ENCODE data around the gene KRT83. TPM values are rescaled to one million over a fixed set of nuclear protein-coding genes. Genes with fewer than 3 reads are reported as not detected.

Gene KRT83
- total and polyA plus RNA-seq, 11 donors: not detected

DNA sequence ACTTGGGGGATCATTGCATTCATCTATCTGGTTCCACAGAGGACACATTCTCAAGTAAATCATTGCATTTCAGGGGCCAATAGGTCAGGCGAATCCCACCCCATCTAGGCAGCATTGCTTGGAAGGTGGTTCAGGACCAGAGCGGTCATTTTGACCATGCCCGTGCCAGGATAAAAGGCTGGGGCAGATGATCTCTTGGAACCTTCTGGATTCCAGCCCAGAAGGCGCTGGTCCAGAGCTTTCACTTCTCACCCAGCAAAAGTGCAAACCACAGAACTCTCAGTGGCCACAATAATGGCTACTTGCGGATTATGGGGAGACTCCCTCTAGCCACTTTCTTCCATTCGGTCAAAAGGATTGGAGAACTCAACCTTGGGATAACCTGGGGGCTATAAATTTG is 46.7 kb upstream of the KRT83 start:
- 75 to 83% (median 80%) methylated on average over 6 of the region's 6 CpGs for WGBS, 4 donors
- no peak for ATAC-seq
- Histone ChIP-seq H3K4me3 (no peak overlapping the region), H3K9me3 (no peaks in the 10 kb centered on the region), H3K27ac (no peak overlapping the region), H3K27me3 (peaks cover 0 to 10% (median 0%) of the 10 kb centered on the region in 9 donors), H3K36me3 (no peaks in the 10 kb centered on the region), H3K4me1 (peaks cover 0 to 10% (median 0%) of the 10 kb centered on the region in 12 donors)
- no peak for TF ChIP-seq POLR2A (IDR thresholded peaks at IDR 0.05)
- TF ChIP-seq, protein P1, sequence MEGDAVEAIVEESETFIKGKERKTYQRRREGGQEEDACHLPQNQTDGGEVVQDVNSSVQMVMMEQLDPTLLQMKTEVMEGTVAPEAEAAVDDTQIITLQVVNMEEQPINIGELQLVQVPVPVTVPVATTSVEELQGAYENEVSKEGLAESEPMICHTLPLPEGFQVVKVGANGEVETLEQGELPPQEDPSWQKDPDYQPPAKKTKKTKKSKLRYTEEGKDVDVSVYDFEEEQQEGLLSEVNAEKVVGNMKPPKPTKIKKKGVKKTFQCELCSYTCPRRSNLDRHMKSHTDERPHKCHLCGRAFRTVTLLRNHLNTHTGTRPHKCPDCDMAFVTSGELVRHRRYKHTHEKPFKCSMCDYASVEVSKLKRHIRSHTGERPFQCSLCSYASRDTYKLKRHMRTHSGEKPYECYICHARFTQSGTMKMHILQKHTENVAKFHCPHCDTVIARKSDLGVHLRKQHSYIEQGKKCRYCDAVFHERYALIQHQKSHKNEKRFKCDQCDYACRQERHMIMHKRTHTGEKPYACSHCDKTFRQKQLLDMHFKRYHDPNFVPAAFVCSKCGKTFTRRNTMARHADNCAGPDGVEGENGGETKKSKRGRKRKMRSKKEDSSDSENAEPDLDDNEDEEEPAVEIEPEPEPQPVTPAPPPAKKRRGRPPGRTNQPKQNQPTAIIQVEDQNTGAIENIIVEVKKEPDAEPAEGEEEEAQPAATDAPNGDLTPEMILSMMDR (IDR thresholded peaks at IDR 0.05): no peak
- no peak for DNase-seq
- intact Hi-C loops (cut with DNase I): no loop called here

DNA sequence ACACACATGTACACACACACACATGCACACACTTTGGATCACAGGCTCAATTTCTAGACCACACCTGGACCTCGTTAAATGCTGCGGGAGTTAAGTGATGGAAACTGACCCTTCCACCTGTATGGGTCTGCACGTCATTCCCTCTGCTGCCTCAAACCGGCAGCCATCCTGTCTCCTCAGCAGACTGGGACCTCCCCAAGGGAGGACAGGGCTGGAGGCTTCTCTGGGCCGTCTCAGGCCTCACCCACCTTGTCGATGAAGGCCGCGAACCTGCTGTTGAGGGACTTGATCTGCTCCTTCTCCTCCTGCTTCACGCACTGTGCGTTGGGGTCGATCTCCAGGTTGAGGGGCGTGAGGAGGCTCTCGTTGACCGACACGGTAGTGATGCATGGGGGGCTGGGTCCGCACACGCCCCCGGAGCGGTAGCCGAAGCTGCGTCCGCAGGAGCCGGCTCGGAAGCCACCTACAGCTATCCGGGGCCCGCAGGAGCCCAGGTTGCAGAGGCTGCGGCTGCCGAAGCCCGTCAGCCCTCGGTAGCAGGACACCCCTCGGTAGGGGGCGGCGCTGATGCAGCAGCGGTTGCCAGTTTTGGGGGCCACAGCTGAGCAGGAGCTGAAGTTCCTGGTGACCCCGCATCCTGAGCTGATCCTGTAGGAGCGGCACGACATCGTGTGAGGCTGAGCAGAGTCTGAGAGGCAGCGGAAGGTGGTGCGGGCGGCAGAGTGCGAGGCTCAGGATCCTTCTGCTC is 45.7 kb upstream of the KRT83 start, which contains the start of gene KRT85:
TSS of gene KRT85 (minus strand) at position 744 of the 748 bp plus-strand sequence. CDS start at position 668, 76 bp downstream.
- Histone ChIP-seq H3K9me3 (no peaks in the 10 kb centered on the region), H3K4me3 (no peak within 1 kb of the TSS), H3K27me3 (peaks cover 0 to 10% (median 0%) of the 10 kb centered on the region in 9 donors), H3K36me3 (no peaks in the 10 kb centered on the region), H3K4me1 (peaks cover 0 to 10% (median 0%) of the 10 kb centered on the region in 12 donors), H3K27ac (no peak within 1 kb of the TSS)
- intact Hi-C loops (cut with DNase I): no loop called here
- DNase-seq (no peak), ATAC-seq (no peak)
- 75 to 84% (median 82%) methylated on average over 29 to 42 of the region's 42 CpGs for WGBS, 4 donors
- no peak for TF ChIP-seq POLR2A (IDR thresholded peaks at IDR 0.05)
- TF ChIP-seq, protein P1 (IDR thresholded peaks at IDR 0.05): no peak

DNA sequence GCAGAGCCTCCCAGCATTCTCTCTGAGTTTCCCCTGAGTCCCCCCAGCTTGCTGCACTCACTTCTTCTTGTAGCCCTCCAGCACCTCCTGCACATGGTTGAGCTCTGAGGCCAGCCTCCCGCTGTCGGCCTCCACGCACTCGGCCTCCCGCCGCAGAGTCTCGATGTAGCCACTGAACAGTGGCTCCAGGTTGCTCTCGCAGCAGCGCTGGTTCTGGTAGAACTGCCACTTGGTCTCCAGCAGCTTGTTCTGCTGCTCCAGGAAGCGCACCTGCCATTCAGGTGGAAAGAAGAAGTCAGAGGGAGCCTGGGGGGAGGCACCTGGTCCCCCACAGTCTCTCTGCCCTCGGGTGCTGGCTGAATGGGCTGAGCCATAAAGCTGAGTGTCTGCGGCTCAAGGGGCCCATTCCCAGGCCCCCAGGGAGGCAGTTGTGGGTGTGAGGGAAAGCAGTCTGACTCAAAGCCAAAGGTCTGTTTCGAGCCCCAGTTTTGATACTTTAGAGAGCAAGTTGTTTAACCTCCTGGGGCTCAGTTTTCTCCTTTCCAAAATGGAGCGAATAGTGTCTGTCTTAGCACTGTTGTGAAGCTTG is 43.8 kb upstream of the KRT83 start:
- TF ChIP-seq, protein P1 (IDR thresholded peaks at IDR 0.05): no peak
- TF ChIP-seq POLR2A (IDR thresholded peaks at IDR 0.05): no peak
- 83 to 91% (median 87%) methylated on average over 12 to 14 of the region's 14 CpGs for WGBS, 4 donors
- H3K27me3 ChIP-seq: peaks cover 0 to 10% (median 0%) of the 10 kb centered on the region in 9 donors
- H3K4me3 ChIP-seq: no peak overlapping the region
- intact Hi-C loops (cut with DNase I): no loop called here
- no peak overlapping the region for H3K27ac ChIP-seq
- H3K9me3 ChIP-seq: no peaks in the 10 kb centered on the region
- ATAC-seq (no peak), DNase-seq (no peak)
- no peaks in the 10 kb centered on the region for H3K4me1 ChIP-seq
- no peaks in the 10 kb centered on the region for H3K36me3 ChIP-seq

DNA sequence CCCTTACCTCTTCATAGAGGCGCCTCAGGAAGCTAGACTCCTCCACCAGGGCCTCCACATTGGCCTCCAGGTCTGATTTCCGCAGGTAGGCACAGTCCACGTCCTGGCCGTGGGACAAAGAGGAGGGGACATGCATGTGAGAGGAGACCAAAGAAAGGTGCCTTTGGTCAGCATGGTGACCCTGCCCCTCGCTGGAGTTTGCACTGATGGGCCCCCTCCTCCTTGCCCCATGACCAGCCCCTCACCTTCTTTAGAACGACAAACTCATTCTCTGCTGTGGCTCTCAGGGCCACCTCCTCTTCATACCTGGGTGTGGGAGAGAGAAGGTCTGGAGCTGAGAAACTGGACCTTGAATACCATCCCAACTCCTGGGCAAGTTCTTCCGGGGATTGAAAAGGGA is 42.9 kb upstream of the KRT83 start:
- DNase-seq (no peak), ATAC-seq (no peak)
- 81 to 85% (median 83%) methylated on average over 7 of the region's 7 CpGs for WGBS, 4 donors
- no peak for TF ChIP-seq POLR2A (IDR thresholded peaks at IDR 0.05)
- TF ChIP-seq, protein P1 (IDR thresholded peaks at IDR 0.05): no peak
- H3K9me3 ChIP-seq: no peaks in the 10 kb centered on the region
- H3K4me3 ChIP-seq: no peak overlapping the region
- H3K4me1 ChIP-seq: no peaks in the 10 kb centered on the region
- H3K27ac ChIP-seq: no peak overlapping the region
- intact Hi-C loops (cut with DNase I): no loop called here
- peaks cover 0 to 16% (median 0%) of the 10 kb centered on the region in 9 donors for H3K27me3 ChIP-seq
- H3K36me3 ChIP-seq: no peaks in the 10 kb centered on the region
